ENCODE measurements around the gene VTI1A.

- TF ChIP-seq CHD2 (IDR thresholded peaks at IDR 0.05; ENCODE audit: low read length, partially characterized antibody) (no peak), TAF1 (IDR thresholded peaks at IDR 0.05; ENCODE audit: borderline replicate concordance, low read depth, low read length) (no peak), CTCF (IDR thresholded peaks at IDR 0.05) (no peak), EZH2phosphoT487 (IDR thresholded peaks at IDR 0.05; ENCODE audit: borderline replicate concordance, low read depth) (no peak), RAD21 (IDR thresholded peaks at IDR 0.05; ENCODE audit: low read length) (no peak), MEF2A (IDR thresholded peaks at IDR 0.05; ENCODE audit: borderline replicate concordance, low read depth) (no peak), MAX (IDR thresholded peaks at IDR 0.05; ENCODE audit: low read depth) (no peak), REST (IDR thresholded peaks at IDR 0.05; ENCODE audit: low read depth, low read length) (no peak), SMC3 (IDR thresholded peaks at IDR 0.05; ENCODE audit: low read depth, low read length) (no peak), POLR2AphosphoS5 (IDR thresholded peaks at IDR 0.05; ENCODE audit: low read depth, low read length) (no peak)
Measured at GRCh38 chr10:112793202-112793921, 346.3 kb downstream of the VTI1A start.
